IMR-90 (cell line): Measurements from ENCODE around the gene TULP4. TPM values are rescaled to one million over a fixed set of nuclear protein-coding genes. Genes with fewer than 3 reads are reported as not detected.

Experiments
- ATAC-seq: fragments of 200-7000 bp; cut with Tn5 transposase; 2 replicates; pipeline ENCODE4 v1.9.1; 2020; ENCODE audit warnings: low read depth, mild to moderate bottlenecking, moderate library complexity
- BruUV-seq: library from RNA; stranded (reverse); fragments of 400-500 nt; replicated peaks from 2 replicates; lab custom pipeline; 2021; lab: Mats Ljungman, UMichigan
- CTCF ChIA-PET: fragments of 300-600 bp; formaldehyde crosslinking; extraction: SDS; loops from one replicate; lab custom pipeline; 2021; ENCODE audit warnings: antibody characterized with exemption; lab: Yijun Ruan, JAX
- POLR2A ChIA-PET: fragments of 300-600 bp; sonication (Branson Sonifier 250); formaldehyde crosslinking; loops from one replicate; lab custom pipeline; 2022; ENCODE audit warnings: antibody characterized with exemption; ENCODE audit not compliant: unreplicated experiment; lab: Charles Lee
- DNase-seq: peaks from one replicate; pipeline ENCODE4 v3.0.0; 2013
- H2AFZ ChIP-seq: replicated peaks from 2 replicates; pipeline ENCODE3; 2013; ENCODE audit warnings: low read length, mild to moderate bottlenecking; ENCODE audit not compliant: poor library complexity
- H2AK5ac ChIP-seq: 2 replicates; pipeline ENCODE4 v1.6.1; 2013; ENCODE audit warnings: low read depth, low read length, inconsistent platforms
- H2AK9ac ChIP-seq: replicated peaks from 2 replicates; pipeline ENCODE3; 2013; ENCODE audit warnings: mild to moderate bottlenecking, low read depth, low read length, moderate library complexity; ENCODE audit not compliant: poor library complexity
- H2BK120ac ChIP-seq: 2 replicates; pipeline ENCODE4 v1.6.1; 2013; ENCODE audit warnings: low read depth, low read length, inconsistent platforms
- H2BK15ac ChIP-seq: 3 replicates; pipeline ENCODE4 v1.6.1; 2013; ENCODE audit warnings: low read depth, low read length, inconsistent platforms
- H2BK20ac ChIP-seq: 2 replicates; pipeline ENCODE4 v1.6.1; 2013; ENCODE audit warnings: low read depth, mild to moderate bottlenecking, inconsistent platforms, low read length, moderate library complexity
- H2BK5ac ChIP-seq: 2 replicates; pipeline ENCODE4 v1.6.1; 2013; ENCODE audit warnings: mild to moderate bottlenecking, low read depth, low read length, inconsistent platforms; ENCODE audit not compliant: poor library complexity, severe bottlenecking
- H3K14ac ChIP-seq: replicated peaks from 2 replicates; pipeline ENCODE4 v1.6.1; 2013; ENCODE audit warnings: low read depth, low read length, inconsistent platforms
- H3K18ac ChIP-seq: 2 replicates; pipeline ENCODE4 v1.6.1; 2013; ENCODE audit warnings: low read depth, low read length, control low read depth
- H3K23ac ChIP-seq: 2 replicates; pipeline ENCODE4 v1.6.1; 2013; ENCODE audit warnings: low read depth, low read length, inconsistent platforms
- H3K27ac ChIP-seq: 2 replicates; pipeline ENCODE4 v1.5.1; 2013; ENCODE audit warnings: mild to moderate bottlenecking, control low read depth, low read length; ENCODE audit not compliant: insufficient read depth
- H3K27me3 ChIP-seq: 2 replicates; pipeline ENCODE4 v1.6.1; 2013; ENCODE audit warnings: low read length; ENCODE audit not compliant: control insufficient read depth, insufficient read depth
- H3K36me3 ChIP-seq: 2 replicates; pipeline ENCODE4 v1.6.1; 2013; ENCODE audit warnings: low read length, mixed read lengths; ENCODE audit not compliant: control insufficient read depth, insufficient read depth
- H3K4ac ChIP-seq: 2 replicates; pipeline ENCODE4 v1.6.1; 2013; ENCODE audit warnings: low read depth, low read length, inconsistent platforms
- H3K4me1 ChIP-seq: 2 replicates; pipeline ENCODE4 v1.6.1; 2013; ENCODE audit warnings: low read length, mixed read lengths; ENCODE audit not compliant: control insufficient read depth, insufficient read depth
- H3K4me2 ChIP-seq: 2 replicates; pipeline ENCODE4 v1.6.1; 2013; ENCODE audit warnings: low read depth, mild to moderate bottlenecking, control low read depth, low read length, moderate library complexity
- H3K4me3 ChIP-seq: 2 replicates; pipeline ENCODE4 v1.5.1; 2013; ENCODE audit warnings: low read depth, mild to moderate bottlenecking, control low read depth, low read length, moderate library complexity; ENCODE audit not compliant: insufficient read depth
- H3K56ac ChIP-seq: 2 replicates; pipeline ENCODE4 v1.6.1; 2013; ENCODE audit warnings: low read length, inconsistent platforms; ENCODE audit not compliant: insufficient read depth; ENCODE audit errors: extremely low read depth
- H3K79me1 ChIP-seq, 2 experiments: 2 replicates each; pipeline ENCODE4 v1.6.1; 2013; ENCODE audit warnings: low read length in 2 of 2, inconsistent platforms in 1 of 2, low read depth in 1 of 2
- H3K9ac ChIP-seq: 2 replicates; pipeline ENCODE4 v1.6.1; 2013; ENCODE audit warnings: low read depth, low read length, control low read depth
- H3K9me1 ChIP-seq: 2 replicates; pipeline ENCODE4 v1.6.1; 2013; ENCODE audit warnings: low read length, inconsistent platforms; ENCODE audit not compliant: insufficient read depth
- H3K9me3 ChIP-seq: 2 replicates; pipeline ENCODE4 v1.6.1; 2013; ENCODE audit warnings: low read length; ENCODE audit not compliant: control insufficient read depth, insufficient read depth
- H4K20me1 ChIP-seq: 2 replicates; pipeline ENCODE4 v1.6.1; 2013; ENCODE audit warnings: low read length, inconsistent platforms; ENCODE audit not compliant: insufficient read depth
- H4K5ac ChIP-seq: 2 replicates; pipeline ENCODE4 v1.6.1; 2013; ENCODE audit warnings: mild to moderate bottlenecking, low read depth, low read length, control low read depth
- H4K8ac ChIP-seq, 2 experiments: 2 replicates each; pipeline ENCODE4 v1.6.1; 2013; ENCODE audit warnings: low read depth in 2 of 2, low read length in 2 of 2, control low read depth in 1 of 2, inconsistent platforms in 1 of 2
- H4K91ac ChIP-seq: 2 replicates; pipeline ENCODE4 v1.6.1; 2013; ENCODE audit warnings: low read depth, low read length, inconsistent platforms; ENCODE audit not compliant: insufficient read depth
- CHD1 ChIP-seq: IDR thresholded peaks from 2 replicates; pipeline ENCODE4 v1.6.1; 2012; ENCODE audit warnings: low read depth, low read length, improper control_type of control experiment
- MAZ ChIP-seq: IDR thresholded peaks from 2 replicates; pipeline ENCODE4 v1.6.1; 2012; ENCODE audit warnings: low read depth, mild to moderate bottlenecking, low read length, improper control_type of control experiment, moderate library complexity, borderline replicate concordance
- MXI1 ChIP-seq: IDR thresholded peaks from 2 replicates; pipeline ENCODE4 v1.6.1; 2012; ENCODE audit warnings: low read depth, mild to moderate bottlenecking, low read length, moderate library complexity, borderline replicate concordance
- POLR2A ChIP-seq: IDR thresholded peaks from 2 replicates; pipeline ENCODE4 v1.6.1; 2012; ENCODE audit warnings: mild to moderate bottlenecking, low read depth, low read length
- SMC3 ChIP-seq: fragments of 150-350 bp; IDR thresholded peaks from 2 replicates; pipeline ENCODE4 v1.6.1; 2016; ENCODE audit warnings: low read depth, mild to moderate bottlenecking, antibody characterized with exemption, low read length, moderate library complexity
- WGBS, 2 experiments: methylation state at CpG; one replicate each; pipeline versions ENCODE4 v1.1.5 to v1.1.7; 2013; ENCODE audit warnings: missing lambda C conversion rate in 2 of 2; ENCODE audit not compliant: insufficient read length in 1 of 2; ENCODE audit errors: extremely low coverage in 2 of 2; 5-methylcytosine and 5-hydroxymethylcytosine counted together
- dilution Hi-C: fragments of 300-500 bp; cut with HindIII; formaldehyde crosslinking; loops from one replicate; pipeline ENCODE4 v1.14.3; 2018; ENCODE audit warnings: low sequenced_read_pairs; ENCODE audit not compliant: unreplicated experiment
- in situ Hi-C: fragments of 300-500 bp; cut with MboI; formaldehyde crosslinking; loops from 3 replicates; pipeline ENCODE4 v1.14.3; 2019; ENCODE audit warnings: low sequenced_read_pairs, inconsistent platforms, mixed read lengths
- intact Hi-C: fragments of 100-400 bp; cut with micrococcal nuclease; formaldehyde crosslinking; loops from 2 replicates; pipeline ENCODE4 v1.10.0; 2022
- polyA plus RNA-seq, 3 experiments: library from polyadenylated mRNA; depleted of rRNA; stranded (reverse); fragments of >200 nt; gene quantifications; 2 replicates each; pipeline ENCODE4 v1.2.3, GENCODE V29; 2012; ENCODE audit warnings: low replicate concordance in 1 of 3
- total RNA-seq: library from RNA; depleted of rRNA; stranded (reverse); fragments of >200 nt; gene quantifications from 2 replicates; pipeline ENCODE4 v1.2.3, GENCODE V29; 2012
- TF ChIP-seq, protein P1 (sequence below): fragments of 150-350 bp; IDR thresholded peaks from 2 replicates; pipeline ENCODE4 v1.6.1; 2016; ENCODE audit warnings: low read depth, mild to moderate bottlenecking, low read length, moderate library complexity, borderline replicate concordance

The TULP4 gene
- total and polyA plus RNA-seq, 2 of the 4 experiments (the other 2 are of a cell fraction), result 8.1 to 30.6 TPM

DNA sequence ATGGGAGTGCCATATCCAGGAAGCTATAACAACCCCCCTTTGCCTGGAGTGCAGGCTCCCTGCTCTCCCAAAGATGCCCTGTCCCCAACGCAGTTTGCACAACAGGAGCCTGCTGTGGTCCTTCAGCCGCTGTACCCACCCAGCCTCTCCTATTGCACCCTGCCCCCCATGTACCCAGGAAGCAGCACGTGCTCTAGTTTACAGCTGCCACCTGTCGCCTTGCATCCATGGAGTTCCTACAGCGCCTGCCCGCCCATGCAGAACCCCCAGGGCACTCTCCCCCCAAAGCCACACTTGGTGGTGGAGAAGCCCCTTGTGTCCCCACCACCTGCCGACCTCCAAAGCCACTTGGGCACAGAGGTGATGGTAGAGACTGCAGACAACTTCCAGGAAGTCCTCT lies 191.0 kb downstream of the TULP4 start:
- Histone ChIP-seq H3K4me3 (no peak overlapping the region), H4K8ac (no peak overlapping the region), H2AK5ac (no peak overlapping the region), H3K18ac (no peak overlapping the region), H4K20me1 (no peaks in the 10 kb centered on the region), H3K4me1 (peaks cover 5% of the 10 kb centered on the region), H3K36me3 (peaks cover 25% of the 10 kb centered on the region), H3K4ac (no peak overlapping the region), H2AFZ (no peak overlapping the region), H3K14ac (no peak overlapping the region), H3K27ac (no peak overlapping the region), H2BK5ac (no peak overlapping the region), H3K4me2 (no peak overlapping the region), H2BK15ac (no peak overlapping the region), H3K9me1 (0 out of 2 replicates have a peak, but pooled peaks cover 3% of the 10 kb centered on the region), H3K23ac (no peak overlapping the region), H3K9ac (no peak overlapping the region), H4K91ac (no peak overlapping the region), H2BK20ac (no peak overlapping the region), H3K79me1 (0 out of 4 replicates have a peak, but pooled peaks cover 0 to 4% of the 10 kb centered on the region in 2 experiments), H2BK120ac (no peak overlapping the region), H4K5ac (no peak overlapping the region), H3K27me3 (no peaks in the 10 kb centered on the region), H3K56ac (no peak overlapping the region), H3K9me3 (no peaks in the 10 kb centered on the region), H2AK9ac (no peak overlapping the region)
- DNase-seq (no peak), ATAC-seq (no peak)
- ChIA-PET POLR2A (no interaction called here), CTCF (no interaction called here)
- WGBS, 2 experiments, result no CpG with 5 or more reads among the region's 7 CpGs
- in situ Hi-C loops (no loop called here), dilution Hi-C loops (no loop called here), intact Hi-C loops (no loop called here)
- TF ChIP-seq POLR2A (no peak), SMC3 (no peak), CHD1 (no peak), MAZ (no peak), MXI1 (no peak)
- TF ChIP-seq, protein P1, sequence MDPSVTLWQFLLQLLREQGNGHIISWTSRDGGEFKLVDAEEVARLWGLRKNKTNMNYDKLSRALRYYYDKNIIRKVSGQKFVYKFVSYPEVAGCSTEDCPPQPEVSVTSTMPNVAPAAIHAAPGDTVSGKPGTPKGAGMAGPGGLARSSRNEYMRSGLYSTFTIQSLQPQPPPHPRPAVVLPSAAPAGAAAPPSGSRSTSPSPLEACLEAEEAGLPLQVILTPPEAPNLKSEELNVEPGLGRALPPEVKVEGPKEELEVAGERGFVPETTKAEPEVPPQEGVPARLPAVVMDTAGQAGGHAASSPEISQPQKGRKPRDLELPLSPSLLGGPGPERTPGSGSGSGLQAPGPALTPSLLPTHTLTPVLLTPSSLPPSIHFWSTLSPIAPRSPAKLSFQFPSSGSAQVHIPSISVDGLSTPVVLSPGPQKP, result no peak
- no TSS peak for BruUV-seq
